Measurements from ENCODE around the gene HRH2.

HRH2 gene

GRCh38 chr5:175693741-175694140 lies 35.9 kb downstream of the HRH2 start:
- no peak overlapping the region for H3K27ac ChIP-seq (replicated peaks; ENCODE audit: low read length)

GRCh38 chr5:175694371-175695160 lies 36.7 kb downstream of the HRH2 start:
- Histone ChIP-seq H3K36me3 (replicated peaks in 1 of 2; ENCODE audit: control insufficient read depth in 2 of 2, insufficient read depth in 2 of 2, low read length in 2 of 2) (no peaks in the 10 kb centered on the region), H2BK120ac (ENCODE audit: low read depth, low read length) (no peak overlapping the region), H2BK15ac (ENCODE audit: low read length) (no peak overlapping the region), H2AFZ (ENCODE audit: low read length) (no peak overlapping the region), H3K27me3 (ENCODE audit: control insufficient read depth in 3 of 3, insufficient read depth in 3 of 3, low read depth in 1 of 3, low read length in 3 of 3) (no peaks in the 10 kb centered on the region), H3K18ac (ENCODE audit: low read length) (no peak overlapping the region), H3K9me3 (replicated peaks in 1 of 2; ENCODE audit: control insufficient read depth in 2 of 2, insufficient read depth in 1 of 2, low read depth in 1 of 2, low read length in 2 of 2) (no peaks in the 10 kb centered on the region), H3K27ac (replicated peaks; ENCODE audit: low read length) (no peak overlapping the region), H3K4me2 (ENCODE audit: insufficient read depth, low read length, poor library complexity, severe bottlenecking) (no peak overlapping the region), H4K8ac (ENCODE audit: low read depth, low read length) (no peak overlapping the region), H3K4me1 (ENCODE audit: control insufficient read depth in 2 of 2, insufficient read depth in 1 of 2, low read depth in 1 of 2, low read length in 2 of 2) (peaks cover 0 to 10% of the 10 kb centered on the region in 2 donors), H3K14ac (ENCODE audit: low read length) (no peak overlapping the region), H4K91ac (ENCODE audit: low read depth, low read length, poor library complexity) (no peak overlapping the region), H3K79me1 (ENCODE audit: low read depth, low read length) (no peaks in the 10 kb centered on the region), H2BK12ac (ENCODE audit: low read length) (no peak overlapping the region), H3K4ac (ENCODE audit: low read length) (no peak overlapping the region), H2AK5ac (ENCODE audit: low read depth, low read length) (no peak overlapping the region), H3K23ac (ENCODE audit: low read depth, low read length, poor library complexity) (no peak overlapping the region), H3K4me3 (ENCODE audit: low read length in 2 of 2) (no peak overlapping the region), H2BK5ac (ENCODE audit: low read length) (no peak overlapping the region), H3K9ac (ENCODE audit: low read depth, low read length, poor library complexity) (peak overlapping the region; percentile 57)
- no peak for DNase-seq (ENCODE audit: low spot score)
- no CpG with 5 or more reads among the region's 13 CpGs for WGBS, 2 donors (ENCODE audit: extremely low coverage in 2 of 2, insufficient read length in 2 of 2, insufficient replicate concordance in 1 of 2)

More at GRCh38 chr5:175693741-175694140, 35.9 kb downstream of the HRH2 start:
- DNase-seq (ENCODE audit: low spot score) = no peak
- no peaks in the 10 kb centered on the region for H3K36me3 ChIP-seq (replicated peaks in 1 of 2; ENCODE audit: control insufficient read depth in 2 of 2, insufficient read depth in 2 of 2, low read length in 2 of 2)
- WGBS, 2 donors (ENCODE audit: extremely low coverage in 2 of 2, insufficient read length in 2 of 2, insufficient replicate concordance in 1 of 2) = no CpG with 5 or more reads among the region's 5 CpGs
- no peaks in the 10 kb centered on the region for H3K9me3 ChIP-seq (replicated peaks in 1 of 2; ENCODE audit: control insufficient read depth in 2 of 2, insufficient read depth in 1 of 2, low read depth in 1 of 2, low read length in 2 of 2)
- H2BK12ac ChIP-seq (ENCODE audit: low read length) = no peak overlapping the region
- no peak overlapping the region for H2BK5ac ChIP-seq (ENCODE audit: low read length)
- H3K18ac ChIP-seq (ENCODE audit: low read length) = no peak overlapping the region
- no peak overlapping the region for H3K9ac ChIP-seq (ENCODE audit: low read depth, low read length, poor library complexity)
- peak overlapping the region; percentile 5 for H2BK15ac ChIP-seq (ENCODE audit: low read length)
- H3K79me1 ChIP-seq (ENCODE audit: low read depth, low read length) = no peaks in the 10 kb centered on the region
- H2AK5ac ChIP-seq (ENCODE audit: low read depth, low read length) = peak overlapping the region; percentile 17
- no peak overlapping the region for H2BK120ac ChIP-seq (ENCODE audit: low read depth, low read length)
- H3K27me3 ChIP-seq (ENCODE audit: control insufficient read depth in 3 of 3, insufficient read depth in 3 of 3, low read depth in 1 of 3, low read length in 3 of 3) = peaks cover 0 to under 1% (median 0%) of the 10 kb centered on the region in 3 experiments
- no peak overlapping the region for H3K23ac ChIP-seq (ENCODE audit: low read depth, low read length, poor library complexity)
- H3K4me1 ChIP-seq (ENCODE audit: control insufficient read depth in 2 of 2, insufficient read depth in 1 of 2, low read depth in 1 of 2, low read length in 2 of 2) = peaks cover 0 to 9% of the 10 kb centered on the region in 2 donors
- H2AFZ ChIP-seq (ENCODE audit: low read length) = no peak overlapping the region
- no peak overlapping the region for H4K91ac ChIP-seq (ENCODE audit: low read depth, low read length, poor library complexity)
- H4K8ac ChIP-seq (ENCODE audit: low read depth, low read length) = no peak overlapping the region
- no peak overlapping the region for H3K14ac ChIP-seq (ENCODE audit: low read length)
- no peak overlapping the region for H3K4ac ChIP-seq (ENCODE audit: low read length)
- no peak overlapping the region for H3K4me2 ChIP-seq (ENCODE audit: insufficient read depth, low read length, poor library complexity, severe bottlenecking)
- no peak overlapping the region for H3K4me3 ChIP-seq (ENCODE audit: low read length in 2 of 2)

- no CpG with 5 or more reads among the region's 19 CpGs for WGBS, 2 donors (ENCODE audit: extremely low coverage in 2 of 2, insufficient read length in 2 of 2, insufficient replicate concordance in 1 of 2)
- Histone ChIP-seq H4K8ac (ENCODE audit: low read depth, low read length) (no peak overlapping the region), H3K18ac (ENCODE audit: low read length) (no peak overlapping the region), H3K9ac (ENCODE audit: low read depth, low read length, poor library complexity) (peak overlapping the region; percentile 57), H4K91ac (ENCODE audit: low read depth, low read length, poor library complexity) (no peak overlapping the region), H3K36me3 (replicated peaks in 1 of 2; ENCODE audit: control insufficient read depth in 2 of 2, insufficient read depth in 2 of 2, low read length in 2 of 2) (no peaks in the 10 kb centered on the region), H3K4ac (ENCODE audit: low read length) (no peak overlapping the region), H3K4me2 (ENCODE audit: insufficient read depth, low read length, poor library complexity, severe bottlenecking) (no peak overlapping the region), H3K14ac (ENCODE audit: low read length) (no peak overlapping the region), H2AK5ac (ENCODE audit: low read depth, low read length) (no peak overlapping the region), H3K23ac (ENCODE audit: low read depth, low read length, poor library complexity) (no peak overlapping the region), H3K4me3 (ENCODE audit: low read length in 2 of 2) (no peak overlapping the region), H3K4me1 (ENCODE audit: control insufficient read depth in 2 of 2, insufficient read depth in 1 of 2, low read depth in 1 of 2, low read length in 2 of 2) (peaks cover 0 to 10% of the 10 kb centered on the region in 2 donors), H3K27ac (replicated peaks; ENCODE audit: low read length) (no peak overlapping the region), H3K9me3 (replicated peaks in 1 of 2; ENCODE audit: control insufficient read depth in 2 of 2, insufficient read depth in 1 of 2, low read depth in 1 of 2, low read length in 2 of 2) (no peaks in the 10 kb centered on the region), H3K79me1 (ENCODE audit: low read depth, low read length) (no peaks in the 10 kb centered on the region), H2BK5ac (ENCODE audit: low read length) (no peak overlapping the region), H2BK15ac (ENCODE audit: low read length) (no peak overlapping the region), H2BK12ac (ENCODE audit: low read length) (no peak overlapping the region), H3K27me3 (ENCODE audit: control insufficient read depth in 3 of 3, insufficient read depth in 3 of 3, low read depth in 1 of 3, low read length in 3 of 3) (no peaks in the 10 kb centered on the region), H2AFZ (ENCODE audit: low read length) (no peak overlapping the region), H2BK120ac (ENCODE audit: low read depth, low read length) (no peak overlapping the region)
- no peak for DNase-seq (ENCODE audit: low spot score)
Measured at GRCh38 chr5:175695161-175696126, 37.6 kb downstream of the HRH2 start.
